Kidney (tissue), 14 donors: Measurements from ENCODE around the gene TAS2R20. TPM values are rescaled to one million over a fixed set of nuclear protein-coding genes. Genes with fewer than 3 reads are reported as not detected.

Experiments used
- DNase-seq, 5 donors: peaks; one replicate each; pipeline ENCODE4 v3.0.0-alpha.2; 2013 to 2020
- FAIRE-seq: peaks from 2 replicates; lab custom pipeline; 2012; peaks lifted over from hg19 to GRCh38; lab: Jason Lieb, UNC
- H3K27ac ChIP-seq, 2 donors: one replicate each; pipeline ENCODE4 v1.7.0; 2013; ENCODE audit warnings: low read depth in 2 of 2, low read length in 2 of 2, inconsistent platforms in 1 of 2
- H3K27me3 ChIP-seq: one replicate; pipeline ENCODE4 v1.7.1; 2013; ENCODE audit warnings: low read length, inconsistent platforms; ENCODE audit not compliant: control insufficient read depth, insufficient read depth
- H3K36me3 ChIP-seq, 3 donors: one replicate each; pipeline versions ENCODE4 v1.7.0 to v1.7.1; 2013; ENCODE audit warnings: low read length in 3 of 3, control low read depth in 1 of 3, inconsistent platforms in 1 of 3; ENCODE audit not compliant: insufficient read depth in 3 of 3, control insufficient read depth in 2 of 3
- H3K4me1 ChIP-seq, 3 donors: one replicate each; pipeline versions ENCODE4 v1.7.0 to v1.7.1; 2013; ENCODE audit warnings: low read length in 3 of 3, inconsistent platforms in 1 of 3, low read depth in 1 of 3; ENCODE audit not compliant: control insufficient read depth in 2 of 3, insufficient read depth in 2 of 3
- H3K4me3 ChIP-seq, 3 donors: one replicate each; pipeline versions ENCODE4 v1.7.0 to v1.8.1; 2013; ENCODE audit warnings: low read length in 3 of 3, control low read depth in 1 of 3, inconsistent platforms in 1 of 3
- H3K9ac ChIP-seq, 3 donors: one replicate each; pipeline versions ENCODE4 v1.7.0 to v1.7.1; 2013; ENCODE audit warnings: low read length in 3 of 3, control low read depth in 1 of 3, inconsistent platforms in 1 of 3
- H3K9me3 ChIP-seq, 3 donors: one replicate each; pipeline versions ENCODE4 v1.7.0 to v1.7.1; 2013; ENCODE audit warnings: low read length in 3 of 3, control low read depth in 1 of 3, inconsistent platforms in 1 of 3; ENCODE audit not compliant: control insufficient read depth in 2 of 3, insufficient read depth in 1 of 3
- intact Hi-C: fragments of 100-400 bp; cut with DNase I; formaldehyde crosslinking; loops from one replicate; pipeline ENCODE4 v1.11.1; 2022
- polyA plus RNA-seq: library from polyadenylated mRNA; stranded (reverse); fragments of 350-450 nt; fragmentation: Illumina TruSeq; extraction: RNeasy Lipid Tissue Mini Kit (QIAGEN cat#74804); gene quantifications from one replicate; pipeline ENCODE4 v1.2.3, GENCODE V29; 2014; ENCODE audit warnings: low read depth, low replicate concordance; ENCODE audit not compliant: insufficient read depth
- total RNA-seq: library from RNA; stranded (reverse); fragmentation: NEBNext Ultra II Directional; extraction: Animal tissue kit (Norgen Biotek cat#: 25700); gene quantifications from one replicate; pipeline ENCODE4 v1.2.1, GENCODE V29; 2021
- TF ChIP-seq, protein P1 (sequence below): IDR thresholded peaks from 3 replicates; pipeline ENCODE4 v1.5.1; 2012; ENCODE audit warnings: mild to moderate bottlenecking, moderate library complexity, borderline replicate concordance; ENCODE audit not compliant: insufficient read depth; ENCODE audit errors: extremely low read depth
- donor health status: control.
- donor health status: control.
- donor health status: control.
- donor health status: control.
- donor health status: control.
- donor health status: DM: yes; HTN: yes; CAD: no.
- donor health status: Normal renal cell carcinoma (clear cell type).

TAS2R20 gene
- total and polyA plus RNA-seq, 2 donors from 2014 or later = 0.47 to 4.1 TPM

DNA sequence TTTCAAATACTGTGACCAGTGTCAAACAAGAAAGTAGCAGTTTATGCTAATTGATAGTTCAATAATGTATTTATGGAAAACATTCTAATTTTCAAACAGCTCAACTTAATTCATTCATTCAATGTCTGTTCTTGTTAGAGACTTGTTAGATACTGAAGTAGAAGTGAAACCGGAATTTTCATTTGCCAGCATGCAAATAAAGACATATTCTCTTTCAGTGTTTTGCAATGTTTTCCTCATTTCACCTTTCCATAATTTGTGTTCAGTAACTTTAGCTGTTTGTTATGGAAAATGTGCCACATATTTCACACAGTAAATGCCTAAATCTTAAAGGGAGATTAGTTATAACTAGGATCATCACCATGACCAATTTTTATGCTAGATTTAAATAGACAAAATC lies 32.6 kb downstream of the TAS2R20 start:
- intact Hi-C loops = no loop called here
- no peaks in the 10 kb centered on the region for H3K9me3 ChIP-seq
- FAIRE-seq (no peak), DNase-seq (no peak)
- TF ChIP-seq, protein P1, sequence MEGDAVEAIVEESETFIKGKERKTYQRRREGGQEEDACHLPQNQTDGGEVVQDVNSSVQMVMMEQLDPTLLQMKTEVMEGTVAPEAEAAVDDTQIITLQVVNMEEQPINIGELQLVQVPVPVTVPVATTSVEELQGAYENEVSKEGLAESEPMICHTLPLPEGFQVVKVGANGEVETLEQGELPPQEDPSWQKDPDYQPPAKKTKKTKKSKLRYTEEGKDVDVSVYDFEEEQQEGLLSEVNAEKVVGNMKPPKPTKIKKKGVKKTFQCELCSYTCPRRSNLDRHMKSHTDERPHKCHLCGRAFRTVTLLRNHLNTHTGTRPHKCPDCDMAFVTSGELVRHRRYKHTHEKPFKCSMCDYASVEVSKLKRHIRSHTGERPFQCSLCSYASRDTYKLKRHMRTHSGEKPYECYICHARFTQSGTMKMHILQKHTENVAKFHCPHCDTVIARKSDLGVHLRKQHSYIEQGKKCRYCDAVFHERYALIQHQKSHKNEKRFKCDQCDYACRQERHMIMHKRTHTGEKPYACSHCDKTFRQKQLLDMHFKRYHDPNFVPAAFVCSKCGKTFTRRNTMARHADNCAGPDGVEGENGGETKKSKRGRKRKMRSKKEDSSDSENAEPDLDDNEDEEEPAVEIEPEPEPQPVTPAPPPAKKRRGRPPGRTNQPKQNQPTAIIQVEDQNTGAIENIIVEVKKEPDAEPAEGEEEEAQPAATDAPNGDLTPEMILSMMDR = no peak
- no peak overlapping the region for H3K4me3 ChIP-seq
- H3K27me3 ChIP-seq = no peaks in the 10 kb centered on the region
- H3K27ac ChIP-seq = no peak overlapping the region
- H3K4me1 ChIP-seq = peaks cover 0 to 2% (median 0%) of the 10 kb centered on the region in 3 donors
- no peak overlapping the region for H3K9ac ChIP-seq
- no peaks in the 10 kb centered on the region for H3K36me3 ChIP-seq

DNA sequence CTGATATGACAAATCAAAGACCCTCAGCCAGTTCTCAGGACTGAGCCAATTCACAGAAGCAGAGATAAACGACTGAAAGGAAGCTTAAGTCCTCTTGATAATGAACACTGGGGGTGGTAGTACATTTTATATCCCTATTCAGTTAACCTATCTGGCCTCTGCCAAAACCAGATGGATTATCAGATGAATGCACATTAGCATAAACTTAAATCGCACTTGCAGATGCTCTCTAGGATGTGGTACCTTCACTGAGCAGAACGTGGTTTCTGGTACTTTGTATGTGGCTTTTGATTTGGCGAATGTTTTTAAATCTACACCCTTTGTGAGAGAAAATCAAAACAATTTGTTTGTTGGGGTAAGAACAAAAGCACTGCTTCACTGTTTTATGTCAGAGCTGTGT lies 37.9 kb downstream of the TAS2R20 start:
- FAIRE-seq = no peak
- no peak for DNase-seq
- intact Hi-C loops = no loop called here
- H3K4me3 ChIP-seq = no peak overlapping the region
- no peaks in the 10 kb centered on the region for H3K4me1 ChIP-seq
- TF ChIP-seq, protein P1 = no peak
- H3K36me3 ChIP-seq = no peaks in the 10 kb centered on the region
- no peak overlapping the region for H3K9ac ChIP-seq
- H3K9me3 ChIP-seq = peaks cover 0 to 2% (median 0%) of the 10 kb centered on the region in 3 donors
- H3K27ac ChIP-seq = no peak overlapping the region
- H3K27me3 ChIP-seq = no peaks in the 10 kb centered on the region

DNA sequence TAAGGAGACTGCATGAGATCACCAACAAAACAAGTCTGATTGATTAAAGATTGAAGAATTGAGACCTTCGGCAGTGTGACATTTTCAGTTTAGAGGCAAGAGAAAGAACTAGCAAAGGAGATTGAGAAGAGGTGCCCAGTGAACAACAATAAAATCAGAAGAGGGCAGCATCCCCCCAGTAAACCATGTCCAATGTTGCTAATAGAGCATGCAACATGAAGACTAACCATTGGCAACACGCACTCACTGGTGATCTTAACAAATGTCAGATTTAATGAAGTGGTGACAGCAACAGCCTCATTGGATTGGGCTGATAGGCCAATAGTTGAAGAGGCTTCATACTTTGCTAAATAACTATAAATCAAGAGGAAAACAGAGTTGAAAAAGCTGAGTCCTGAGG lies 38.3 kb downstream of the TAS2R20 start:
- TF ChIP-seq, protein P1 = no peak
- no peaks in the 10 kb centered on the region for H3K4me1 ChIP-seq
- FAIRE-seq (no peak), DNase-seq (no peak)
- H3K9ac ChIP-seq = no peak overlapping the region
- no peak overlapping the region for H3K4me3 ChIP-seq
- H3K9me3 ChIP-seq = peaks cover 0 to 2% (median 0%) of the 10 kb centered on the region in 3 donors
- no peaks in the 10 kb centered on the region for H3K27me3 ChIP-seq
- H3K27ac ChIP-seq = no peak overlapping the region
- H3K36me3 ChIP-seq = no peaks in the 10 kb centered on the region
- intact Hi-C loops = no loop called here

DNA sequence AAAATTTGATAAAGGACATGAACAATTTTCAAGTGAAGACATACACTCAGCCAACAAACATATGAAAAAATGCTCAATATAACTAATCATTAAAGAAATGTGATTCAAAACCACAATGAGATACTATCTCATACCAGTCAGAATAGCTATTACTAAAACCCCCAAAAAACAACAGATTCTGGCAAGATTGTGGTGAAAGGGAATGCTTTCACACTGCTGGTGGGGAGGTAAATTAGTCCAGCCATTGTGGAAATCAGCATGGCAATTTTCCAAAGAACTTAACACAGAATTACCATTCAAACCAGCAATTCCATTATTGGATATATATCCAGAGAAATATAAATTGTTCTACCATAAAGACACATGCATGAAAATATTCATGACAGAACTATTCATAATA lies 40.4 kb downstream of the TAS2R20 start:
- Histone ChIP-seq H3K27me3 (no peaks in the 10 kb centered on the region), H3K9ac (no peak overlapping the region), H3K9me3 (peaks cover 0 to 2% (median 0%) of the 10 kb centered on the region in 3 donors), H3K4me1 (no peaks in the 10 kb centered on the region), H3K27ac (no peak overlapping the region), H3K36me3 (no peaks in the 10 kb centered on the region), H3K4me3 (no peak overlapping the region)
- DNase-seq (no peak), FAIRE-seq (no peak)
- intact Hi-C loops = no loop called here
- TF ChIP-seq, protein P1 = no peak
